Measurements from ENCODE around the gene DUSP16. TPM values are rescaled to one million over a fixed set of nuclear protein-coding genes. Genes with fewer than 3 reads are reported as not detected.
A peak's percentile ranks its signal among the peaks of the same experiment; 100 is the strongest.
"Not testable (repeated sequence)": the region's sequence is repeated elsewhere in the genome, so short reads cannot be mapped to it uniquely, and the experiment has no call there.

The DUSP16 gene
- total and polyA plus RNA-seq, 4 experiments from 2014 or later: 16.8 to 125 (median 72.5) TPM

DNA sequence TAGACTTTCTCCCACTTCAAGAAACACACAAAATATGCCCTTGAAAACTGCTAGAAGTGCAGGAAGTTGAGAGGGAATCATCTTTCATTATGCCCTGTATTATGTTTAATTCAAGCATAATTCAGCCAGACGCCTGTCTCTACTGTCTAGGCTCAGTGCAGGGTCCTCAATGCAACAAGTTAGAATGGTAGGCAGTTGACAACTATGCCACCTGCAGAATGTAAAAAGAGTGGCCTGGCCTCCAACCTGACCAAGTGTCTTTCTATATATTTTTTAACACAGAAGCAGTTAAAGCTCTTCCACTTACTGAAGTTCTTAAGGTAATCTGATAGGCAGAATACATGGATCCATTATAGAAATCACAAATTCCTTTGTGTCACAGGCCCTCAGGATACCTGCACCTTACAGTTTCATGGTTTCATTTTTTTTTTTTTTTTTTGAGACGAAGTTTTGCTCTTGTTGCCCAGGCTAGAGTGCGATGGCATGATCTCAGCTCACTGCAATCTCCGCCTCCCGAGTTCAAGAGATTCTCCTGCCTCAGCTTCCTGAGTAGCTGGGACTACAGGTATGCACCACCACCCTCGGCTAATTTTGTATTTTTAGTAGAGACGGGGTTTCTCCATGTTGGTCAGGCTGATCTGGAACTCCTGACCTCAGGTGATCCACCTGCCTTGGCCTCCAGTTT, 60.4 kb downstream of the DUSP16 start:
- peak overlapping the region; percentile 50 for H3K27ac ChIP-seq (ENCODE audit: low read depth, low read length)
- not testable (repeated sequence) for H3K9me3 ChIP-seq (ENCODE audit: control insufficient read depth in 1 of 2, low read length in 2 of 2); H3K27me3 ChIP-seq (ENCODE audit: insufficient read depth, low read length); H3K4me3 ChIP-seq (ENCODE audit: low read length in 2 of 2); H3K36me3 ChIP-seq (ENCODE audit: insufficient read depth, low read length); H3K9me3 Mint-ChIP-seq; H3K27me3 Mint-ChIP-seq
- POLR2A ChIA-PET (ENCODE audit: partially characterized antibody): interaction anchor here (0.7 to 4.5 kb wide), 11 partner anchors 15 to 235 kb away, joined by 3 to 48 read pairs (median 4); no protein-coding TSS in a partner anchor
- Mint-ChIP-seq H3K36me3 (peaks cover 22 to 23% of the 10 kb centered on the region in 2 donors), H3K4me1 (peaks cover 51 to 77% (median 64%) of the 10 kb centered on the region in 4 donors), H3K4me3 (peak overlapping the region; percentile 72 to 91 (median 81)), H3K27ac (peak overlapping the region; percentile 85 to 99 (median 98))
- CTCF ChIA-PET (ENCODE audit: partially characterized antibody): interaction anchor here (0.8 to 5.3 kb wide), 5 partner anchors 28 to 235 kb away, joined by 3 to 74 read pairs (median 16); no protein-coding TSS in a partner anchor
- DNase-seq: peak in 4 of 5 donors; percentile 39 to 62 (median 50)
- intact Hi-C loops (cut with micrococcal nuclease): loop anchor here (1.0 to 5.0 kb wide), 6 partner anchors 20 to 235 kb away; no protein-coding TSS in a partner anchor
- H3K4me1 ChIP-seq (ENCODE audit: insufficient read depth, low read length): peaks cover 77% of the 10 kb centered on the region

DNA sequence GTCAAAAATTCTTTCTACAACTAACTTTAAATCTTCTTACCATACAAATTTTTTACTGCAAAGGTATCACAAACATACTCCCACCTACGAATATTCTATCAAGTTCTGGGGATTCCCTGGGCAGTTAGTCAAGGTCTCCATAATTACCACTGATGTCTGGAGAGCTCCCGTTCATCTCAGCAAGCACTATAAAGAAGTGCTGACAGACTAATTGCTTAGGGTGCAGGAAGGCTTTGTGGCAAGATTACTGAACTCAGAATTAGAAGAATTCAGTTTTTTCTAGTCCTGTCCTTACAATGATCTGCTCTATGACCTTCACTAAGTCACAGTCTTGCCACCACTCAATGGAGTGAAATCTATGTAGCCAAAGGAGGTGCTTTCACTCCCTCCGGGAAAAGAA, 61.5 kb downstream of the DUSP16 start:
- POLR2A ChIA-PET (ENCODE audit: partially characterized antibody): interaction anchor here (1.0 to 39.3 kb wide), 5 partner anchors 9 to 60 kb away, joined by 3 to 970 read pairs (median 7); no protein-coding TSS in a partner anchor
- H3K36me3 Mint-ChIP-seq: peaks cover 23 to 25% of the 10 kb centered on the region in 2 donors
- CTCF ChIA-PET (ENCODE audit: partially characterized antibody): no interaction called here
- H3K27me3 ChIP-seq (ENCODE audit: insufficient read depth, low read length): no peaks in the 10 kb centered on the region
- peaks cover 74% of the 10 kb centered on the region for H3K4me1 ChIP-seq (ENCODE audit: insufficient read depth, low read length)
- H3K4me3 Mint-ChIP-seq: peak overlapping the region in 7 of 8 donors; percentile 17 to 74 (median 56)
- no peak overlapping the region for H3K4me3 ChIP-seq (ENCODE audit: low read length in 2 of 2)
- no peaks in the 10 kb centered on the region for H3K9me3 ChIP-seq (ENCODE audit: control insufficient read depth in 1 of 2, low read length in 2 of 2)
- peaks cover 0 to 2% (median 0%) of the 10 kb centered on the region in 8 donors for H3K9me3 Mint-ChIP-seq
- H3K27ac ChIP-seq (ENCODE audit: low read depth, low read length): peak overlapping the region; percentile 27
- no peaks in the 10 kb centered on the region for H3K36me3 ChIP-seq (ENCODE audit: insufficient read depth, low read length)
- intact Hi-C loops (cut with micrococcal nuclease): loop anchor here (5.0 kb wide), 1 partner anchor 156 kb away; no protein-coding TSS in a partner anchor
- no peaks in the 10 kb centered on the region for H3K27me3 Mint-ChIP-seq
- peaks cover 48 to 75% (median 60%) of the 10 kb centered on the region in 4 donors for H3K4me1 Mint-ChIP-seq
- no peak for DNase-seq
- H3K27ac Mint-ChIP-seq: peak overlapping the region; percentile 85 to 96 (median 88)

DNA sequence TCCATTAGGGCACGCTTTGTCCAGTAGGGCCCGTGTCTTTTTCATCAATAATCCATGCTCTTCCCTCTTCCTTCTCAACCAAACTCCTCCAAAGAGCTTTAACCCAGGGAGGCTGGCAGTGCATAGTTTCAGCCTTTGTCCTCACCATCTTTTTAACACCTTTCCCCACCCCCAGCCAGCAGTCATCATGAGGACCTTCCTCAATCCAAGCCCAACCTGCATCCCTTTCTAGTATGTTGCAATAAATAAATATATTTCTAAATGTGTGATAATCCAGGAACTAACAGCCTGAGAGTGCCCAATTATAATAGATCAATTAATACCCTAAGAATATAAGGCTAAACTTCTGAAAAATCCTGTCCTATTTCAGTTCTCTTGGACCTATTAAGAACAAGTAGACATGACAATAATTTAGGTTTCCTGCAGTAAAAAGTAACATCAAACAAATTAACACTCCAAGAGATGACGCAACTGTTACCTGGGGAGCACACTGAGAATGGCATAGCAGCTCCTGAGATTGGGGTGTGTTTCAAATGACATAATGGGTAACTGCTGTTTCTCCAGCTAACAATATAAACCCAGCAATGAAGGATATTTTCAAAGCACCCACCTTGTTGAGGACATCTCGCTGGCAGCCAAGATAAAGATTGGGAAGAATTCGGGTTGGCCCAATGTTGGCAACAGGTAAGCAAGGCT, 62.6 kb downstream of the DUSP16 start:
- H3K4me1 ChIP-seq (ENCODE audit: insufficient read depth, low read length): peaks cover 74% of the 10 kb centered on the region
- Mint-ChIP-seq H3K9me3 (peaks cover 0 to 2% (median 0%) of the 10 kb centered on the region in 8 donors), H3K4me3 (peak overlapping the region in 5 of 8 donors; percentile 21 to 50 (median 41)), H3K27ac (peak overlapping the region; percentile 8 to 96 (median 88)), H3K36me3 (peaks cover 30 to 31% of the 10 kb centered on the region in 2 donors), H3K4me1 (peaks cover 41 to 75% (median 58%) of the 10 kb centered on the region in 4 donors), H3K27me3 (no peaks in the 10 kb centered on the region)
- intact Hi-C loops (cut with micrococcal nuclease): loop anchor here (1.0 to 5.0 kb wide), 2 partner anchors 9 to 157 kb away; no protein-coding TSS in a partner anchor
- H3K27me3 ChIP-seq (ENCODE audit: insufficient read depth, low read length): no peaks in the 10 kb centered on the region
- H3K27ac ChIP-seq (ENCODE audit: low read depth, low read length): peak overlapping the region; percentile 27
- peak in 1 of 5 donors; percentile 44 for DNase-seq
- ChIA-PET CTCF (ENCODE audit: partially characterized antibody) (no interaction called here), POLR2A (ENCODE audit: partially characterized antibody) (interaction anchor here (0.9 to 39.3 kb wide), 6 partner anchors 12 to 143 kb away, joined by 3 to 970 read pairs (median 4); partner anchors contain the start of gene BORCS5)
- no peaks in the 10 kb centered on the region for H3K9me3 ChIP-seq (ENCODE audit: control insufficient read depth in 1 of 2, low read length in 2 of 2)
- H3K36me3 ChIP-seq (ENCODE audit: insufficient read depth, low read length): no peaks in the 10 kb centered on the region
- H3K4me3 ChIP-seq (ENCODE audit: low read length in 2 of 2): no peak overlapping the region

DNA sequence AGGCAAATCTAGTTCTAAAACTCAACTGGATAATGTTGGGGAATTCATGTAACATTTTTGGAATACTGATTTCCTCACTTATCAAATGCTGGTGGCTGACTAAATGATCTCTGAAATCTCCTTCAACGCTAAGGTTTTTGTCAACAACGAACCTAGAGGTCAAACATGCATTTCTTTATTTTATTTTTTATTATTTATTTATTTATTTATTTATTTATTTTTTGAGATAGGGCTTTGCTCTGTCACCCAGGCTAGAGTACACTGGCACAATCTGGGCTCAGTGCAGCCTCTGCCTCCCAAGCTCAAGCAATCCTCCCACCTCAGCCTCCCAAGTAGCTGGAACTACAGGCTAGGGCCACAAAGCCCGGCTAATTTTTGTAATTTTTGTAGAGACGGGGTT, 64.5 kb downstream of the DUSP16 start:
- POLR2A ChIA-PET (ENCODE audit: partially characterized antibody): interaction anchor here (1.8 to 39.3 kb wide), 3 partner anchors 15 to 142 kb away, joined by 5 to 970 read pairs (median 47); partner anchors contain the start of gene BORCS5
- no peaks in the 10 kb centered on the region for H3K9me3 Mint-ChIP-seq
- CTCF ChIA-PET (ENCODE audit: partially characterized antibody): interaction anchor here (1.4 to 1.7 kb wide), 2 partner anchors 122 to 239 kb away, joined by 3 to 5 read pairs; no protein-coding TSS in a partner anchor

GRCh38 chr12:12495536-12495935, 67.1 kb downstream of the DUSP16 start:
- Histone ChIP-seq H3K9me3 (ENCODE audit: control insufficient read depth in 1 of 2, low read length in 2 of 2) (no peaks in the 10 kb centered on the region), H3K4me3 (ENCODE audit: low read length in 2 of 2) (no peak overlapping the region), H3K36me3 (ENCODE audit: insufficient read depth, low read length) (no peaks in the 10 kb centered on the region), H3K27ac (ENCODE audit: low read depth, low read length) (no peak overlapping the region), H3K4me1 (ENCODE audit: insufficient read depth, low read length) (peaks cover 71% of the 10 kb centered on the region), H3K27me3 (ENCODE audit: insufficient read depth, low read length) (no peaks in the 10 kb centered on the region)
- Mint-ChIP-seq H3K4me1 (peaks cover 17 to 39% (median 27%) of the 10 kb centered on the region in 4 donors), H3K36me3 (peaks cover 23 to 25% of the 10 kb centered on the region in 2 donors), H3K9me3 (no peaks in the 10 kb centered on the region), H3K27me3 (no peaks in the 10 kb centered on the region), H3K27ac (peak overlapping the region; percentile 12 to 83 (median 19)), H3K4me3 (peak overlapping the region in 1 of 8 donors; percentile 19)
- intact Hi-C loops (cut with micrococcal nuclease): no loop called here
- DNase-seq: no peak
- CTCF ChIA-PET (ENCODE audit: partially characterized antibody): interaction anchor here (1.2 kb wide), 1 partner anchor 160 kb away, joined by 3 read pairs; no protein-coding TSS in a partner anchor
- POLR2A ChIA-PET (ENCODE audit: partially characterized antibody): interaction anchor here (6.9 to 39.3 kb wide), 3 partner anchors 12 to 224 kb away, joined by 47 to 970 read pairs (median 238); partner anchors contain the start of gene CDKN1B

More for the DNA sequence above, 64.5 kb downstream of the DUSP16 start:
- no peaks in the 10 kb centered on the region for H3K27me3 ChIP-seq (ENCODE audit: insufficient read depth, low read length)
- no peaks in the 10 kb centered on the region for H3K9me3 ChIP-seq (ENCODE audit: control insufficient read depth in 1 of 2, low read length in 2 of 2)
- H3K4me1 ChIP-seq (ENCODE audit: insufficient read depth, low read length): peaks cover 72% of the 10 kb centered on the region
- Mint-ChIP-seq H3K27me3 (no peaks in the 10 kb centered on the region), H3K36me3 (peaks cover 26 to 32% of the 10 kb centered on the region in 2 donors), H3K4me1 (peaks cover 32 to 63% (median 48%) of the 10 kb centered on the region in 4 donors), H3K27ac (peak overlapping the region in 4 of 7 donors; percentile 13 to 67 (median 44)), H3K4me3 (no peak overlapping the region)
- no peak overlapping the region for H3K27ac ChIP-seq (ENCODE audit: low read depth, low read length)
- H3K4me3 ChIP-seq (ENCODE audit: low read length in 2 of 2): no peak overlapping the region
- intact Hi-C loops (cut with micrococcal nuclease): no loop called here
- DNase-seq: no peak
- H3K36me3 ChIP-seq (ENCODE audit: insufficient read depth, low read length): no peaks in the 10 kb centered on the region

DNA sequence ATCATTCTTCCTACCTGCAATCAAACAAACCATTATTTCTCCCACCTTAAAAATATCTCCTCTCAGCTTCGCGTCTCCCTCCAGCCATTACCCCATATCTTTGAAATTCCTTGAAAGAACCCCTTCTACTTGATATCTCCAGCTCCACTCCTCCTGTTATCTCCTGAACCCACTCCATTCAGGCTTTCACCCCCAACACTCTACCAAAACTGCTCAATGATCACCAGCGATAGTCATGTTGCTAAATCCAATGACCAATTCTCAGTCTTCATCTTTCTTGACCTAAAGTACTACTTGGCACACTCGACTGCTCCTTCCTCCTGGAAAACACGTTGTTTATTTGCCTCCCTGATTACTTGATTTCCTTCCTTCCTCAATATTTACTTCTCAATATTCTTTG, 70.1 kb downstream of the DUSP16 start:
- H3K9me3 Mint-ChIP-seq: peaks cover 0 to 2% (median 0%) of the 10 kb centered on the region in 8 donors
- H3K4me1 ChIP-seq (ENCODE audit: insufficient read depth, low read length): peaks cover 89% of the 10 kb centered on the region
- peaks cover 25 to 27% of the 10 kb centered on the region in 2 donors for H3K36me3 Mint-ChIP-seq
- ChIA-PET CTCF (ENCODE audit: partially characterized antibody) (interaction anchor here (2.0 kb wide), 1 partner anchor 115 kb away, joined by 6 read pairs; no protein-coding TSS in a partner anchor), POLR2A (ENCODE audit: partially characterized antibody) (interaction anchor here (0.8 to 39.3 kb wide), 8 partner anchors 9 to 227 kb away, joined by 3 to 970 read pairs (median 8); partner anchors contain the start of genes CDKN1B and DUSP16)
- intact Hi-C loops (cut with micrococcal nuclease): no loop called here
- H3K4me3 Mint-ChIP-seq: no peak overlapping the region
- H3K27ac ChIP-seq (ENCODE audit: low read depth, low read length): no peak overlapping the region
- no peaks in the 10 kb centered on the region for H3K9me3 ChIP-seq (ENCODE audit: control insufficient read depth in 1 of 2, low read length in 2 of 2)
- no peak for DNase-seq
- H3K36me3 ChIP-seq (ENCODE audit: insufficient read depth, low read length): no peaks in the 10 kb centered on the region
- H3K4me1 Mint-ChIP-seq: peaks cover 20 to 40% (median 32%) of the 10 kb centered on the region in 4 donors
- H3K27ac Mint-ChIP-seq: no peak overlapping the region
- H3K27me3 ChIP-seq (ENCODE audit: insufficient read depth, low read length): no peaks in the 10 kb centered on the region
- no peaks in the 10 kb centered on the region for H3K27me3 Mint-ChIP-seq
- no peak overlapping the region for H3K4me3 ChIP-seq (ENCODE audit: low read length in 2 of 2)
